Fibroblast of lung (primary cell): ENCODE measurements around the gene GADD45G.

Source experiments
- CTCF ChIP-seq, 2 donors: IDR thresholded peaks in 1 of 2; conservative IDR thresholded peaks in 1 of 2; 1 replicate in 1 of 2; 2 replicates in 1 of 2; pipeline ENCODE4 v1.5.1; 2011 to 2012; ENCODE audit warnings: low read length in 2 of 2, control low read depth in 1 of 2, inconsistent platforms in 1 of 2, low read depth in 1 of 2, mild to moderate bottlenecking in 1 of 2
- EZH2 ChIP-seq: IDR thresholded peaks from 2 replicates; pipeline ENCODE4 v1.5.1; 2012; ENCODE audit warnings: low read length, control low read depth, mild to moderate bottlenecking; ENCODE audit errors: missing control alignments

DNA sequence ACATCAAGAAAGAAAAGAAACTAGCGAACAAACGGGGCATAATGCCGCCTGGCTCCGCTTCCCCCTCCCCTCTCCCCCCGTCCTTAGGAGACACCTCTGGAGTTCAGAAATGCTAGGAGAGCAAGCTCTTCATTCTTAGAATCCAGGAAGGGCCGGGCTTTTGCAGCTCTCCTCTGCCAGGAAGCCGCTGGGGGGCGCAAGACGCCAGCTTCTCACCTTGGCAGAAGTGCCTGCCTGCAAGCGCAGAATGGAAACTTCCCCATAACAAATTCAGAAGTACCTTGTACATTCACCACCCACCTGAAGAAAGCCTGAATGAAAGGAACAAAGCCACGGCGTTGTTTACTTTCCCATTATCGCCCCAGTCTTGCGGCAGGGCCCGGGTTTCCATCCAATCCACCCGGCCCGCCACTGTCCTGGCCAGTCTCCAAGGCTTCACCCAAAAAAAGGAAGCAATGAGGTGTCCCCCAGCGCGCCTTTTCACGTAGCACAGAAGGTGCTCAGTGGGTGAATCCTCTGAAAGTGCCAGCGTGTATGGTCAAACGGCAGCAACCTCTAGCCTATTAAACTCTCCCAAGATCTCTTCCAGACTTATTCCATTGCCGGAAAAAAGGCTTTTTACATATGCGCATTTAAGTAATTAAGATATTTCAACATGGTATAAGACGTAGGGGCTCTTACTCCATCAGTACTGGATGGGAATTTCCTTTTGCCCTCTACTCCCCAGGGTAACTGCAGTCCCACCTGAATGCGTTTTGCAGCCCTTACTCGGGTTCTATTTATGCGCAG, 1.6 kb upstream of the GADD45G start:
- TF ChIP-seq CTCF (conservative IDR thresholded peaks at IDR 0.05 in 1 of 2, IDR thresholded peaks at IDR 0.05 in 1 of 2; ENCODE audit: low read depth in 1 of 2, low read length in 2 of 2) (peak; percentile 86 to 88), EZH2 (peak; percentile 50)
